Measurements from ENCODE around the gene LRRC1. TPM values are rescaled to one million over a fixed set of nuclear protein-coding genes. Genes with fewer than 3 reads are reported as not detected.

LRRC1 gene
- total and polyA plus RNA-seq, 10 of the 15 experiments (the other 5 are each of a cell fraction or from before 2014, with no cell fraction given), result 0.35 to 9.3 (median 0.63) TPM

DNA sequence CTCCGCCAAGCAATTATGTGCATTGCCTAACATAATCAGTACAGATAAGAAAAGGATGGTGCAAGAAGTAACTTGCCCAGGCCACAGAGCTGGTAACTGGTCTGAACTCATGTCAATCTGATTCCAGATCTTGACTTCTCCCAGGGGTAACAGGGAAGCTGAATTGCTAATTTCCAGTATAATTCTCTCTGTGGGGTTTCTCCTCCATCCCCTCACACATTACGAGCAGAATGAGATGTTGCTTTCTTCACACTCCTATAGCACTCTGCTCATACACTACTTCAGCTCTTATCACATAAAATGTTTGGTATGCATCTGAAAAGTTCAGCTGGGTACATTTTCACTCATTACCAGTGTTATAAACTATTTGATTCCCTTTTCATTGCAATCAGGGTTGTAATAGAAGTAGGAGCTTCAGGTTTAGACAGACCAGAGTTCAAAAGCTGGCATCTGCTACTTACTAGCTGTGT lies 24.0 kb upstream of the LRRC1 start (continued):
- TF ChIP-seq, protein P1, sequence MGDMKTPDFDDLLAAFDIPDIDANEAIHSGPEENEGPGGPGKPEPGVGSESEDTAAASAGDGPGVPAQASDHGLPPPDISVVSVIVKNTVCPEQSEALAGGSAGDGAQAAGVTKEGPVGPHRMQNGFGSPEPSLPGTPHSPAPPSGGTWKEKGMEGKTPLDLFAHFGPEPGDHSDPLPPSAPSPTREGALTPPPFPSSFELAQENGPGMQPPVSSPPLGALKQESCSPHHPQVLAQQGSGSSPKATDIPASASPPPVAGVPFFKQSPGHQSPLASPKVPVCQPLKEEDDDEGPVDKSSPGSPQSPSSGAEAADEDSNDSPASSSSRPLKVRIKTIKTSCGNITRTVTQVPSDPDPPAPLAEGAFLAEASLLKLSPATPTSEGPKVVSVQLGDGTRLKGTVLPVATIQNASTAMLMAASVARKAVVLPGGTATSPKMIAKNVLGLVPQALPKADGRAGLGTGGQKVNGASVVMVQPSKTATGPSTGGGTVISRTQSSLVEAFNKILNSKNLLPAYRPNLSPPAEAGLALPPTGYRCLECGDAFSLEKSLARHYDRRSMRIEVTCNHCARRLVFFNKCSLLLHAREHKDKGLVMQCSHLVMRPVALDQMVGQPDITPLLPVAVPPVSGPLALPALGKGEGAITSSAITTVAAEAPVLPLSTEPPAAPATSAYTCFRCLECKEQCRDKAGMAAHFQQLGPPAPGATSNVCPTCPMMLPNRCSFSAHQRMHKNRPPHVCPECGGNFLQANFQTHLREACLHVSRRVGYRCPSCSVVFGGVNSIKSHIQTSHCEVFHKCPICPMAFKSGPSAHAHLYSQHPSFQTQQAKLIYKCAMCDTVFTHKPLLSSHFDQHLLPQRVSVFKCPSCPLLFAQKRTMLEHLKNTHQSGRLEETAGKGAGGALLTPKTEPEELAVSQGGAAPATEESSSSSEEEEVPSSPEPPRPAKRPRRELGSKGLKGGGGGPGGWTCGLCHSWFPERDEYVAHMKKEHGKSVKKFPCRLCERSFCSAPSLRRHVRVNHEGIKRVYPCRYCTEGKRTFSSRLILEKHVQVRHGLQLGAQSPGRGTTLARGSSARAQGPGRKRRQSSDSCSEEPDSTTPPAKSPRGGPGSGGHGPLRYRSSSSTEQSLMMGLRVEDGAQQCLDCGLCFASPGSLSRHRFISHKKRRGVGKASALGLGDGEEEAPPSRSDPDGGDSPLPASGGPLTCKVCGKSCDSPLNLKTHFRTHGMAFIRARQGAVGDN (IDR thresholded peaks at IDR 0.05), result no peak
- TF ChIP-seq ESRRA (IDR thresholded peaks at IDR 0.05; ENCODE audit: low read length), result no peak
- TF ChIP-seq, protein P2, sequence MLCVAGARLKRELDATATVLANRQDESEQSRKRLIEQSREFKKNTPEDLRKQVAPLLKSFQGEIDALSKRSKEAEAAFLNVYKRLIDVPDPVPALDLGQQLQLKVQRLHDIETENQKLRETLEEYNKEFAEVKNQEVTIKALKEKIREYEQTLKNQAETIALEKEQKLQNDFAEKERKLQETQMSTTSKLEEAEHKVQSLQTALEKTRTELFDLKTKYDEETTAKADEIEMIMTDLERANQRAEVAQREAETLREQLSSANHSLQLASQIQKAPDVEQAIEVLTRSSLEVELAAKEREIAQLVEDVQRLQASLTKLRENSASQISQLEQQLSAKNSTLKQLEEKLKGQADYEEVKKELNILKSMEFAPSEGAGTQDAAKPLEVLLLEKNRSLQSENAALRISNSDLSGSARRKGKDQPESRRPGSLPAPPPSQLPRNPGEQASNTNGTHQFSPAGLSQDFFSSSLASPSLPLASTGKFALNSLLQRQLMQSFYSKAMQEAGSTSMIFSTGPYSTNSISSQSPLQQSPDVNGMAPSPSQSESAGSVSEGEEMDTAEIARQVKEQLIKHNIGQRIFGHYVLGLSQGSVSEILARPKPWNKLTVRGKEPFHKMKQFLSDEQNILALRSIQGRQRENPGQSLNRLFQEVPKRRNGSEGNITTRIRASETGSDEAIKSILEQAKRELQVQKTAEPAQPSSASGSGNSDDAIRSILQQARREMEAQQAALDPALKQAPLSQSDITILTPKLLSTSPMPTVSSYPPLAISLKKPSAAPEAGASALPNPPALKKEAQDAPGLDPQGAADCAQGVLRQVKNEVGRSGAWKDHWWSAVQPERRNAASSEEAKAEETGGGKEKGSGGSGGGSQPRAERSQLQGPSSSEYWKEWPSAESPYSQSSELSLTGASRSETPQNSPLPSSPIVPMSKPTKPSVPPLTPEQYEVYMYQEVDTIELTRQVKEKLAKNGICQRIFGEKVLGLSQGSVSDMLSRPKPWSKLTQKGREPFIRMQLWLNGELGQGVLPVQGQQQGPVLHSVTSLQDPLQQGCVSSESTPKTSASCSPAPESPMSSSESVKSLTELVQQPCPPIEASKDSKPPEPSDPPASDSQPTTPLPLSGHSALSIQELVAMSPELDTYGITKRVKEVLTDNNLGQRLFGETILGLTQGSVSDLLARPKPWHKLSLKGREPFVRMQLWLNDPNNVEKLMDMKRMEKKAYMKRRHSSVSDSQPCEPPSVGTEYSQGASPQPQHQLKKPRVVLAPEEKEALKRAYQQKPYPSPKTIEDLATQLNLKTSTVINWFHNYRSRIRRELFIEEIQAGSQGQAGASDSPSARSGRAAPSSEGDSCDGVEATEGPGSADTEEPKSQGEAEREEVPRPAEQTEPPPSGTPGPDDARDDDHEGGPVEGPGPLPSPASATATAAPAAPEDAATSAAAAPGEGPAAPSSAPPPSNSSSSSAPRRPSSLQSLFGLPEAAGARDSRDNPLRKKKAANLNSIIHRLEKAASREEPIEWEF (IDR thresholded peaks at IDR 0.05; ENCODE audit: insufficient replicate concordance, low read depth, low read length), result no peak
- no peak for TF ChIP-seq ZNF274 (IDR thresholded peaks at IDR 0.05; ENCODE audit: insufficient read depth, insufficient read length)
- no peak for TF ChIP-seq SIN3A (IDR thresholded peaks at IDR 0.05; ENCODE audit: low read depth, low read length)

Measured in GM12878 (cell line).